Measurements from ENCODE around the gene CNOT3.

DNA sequence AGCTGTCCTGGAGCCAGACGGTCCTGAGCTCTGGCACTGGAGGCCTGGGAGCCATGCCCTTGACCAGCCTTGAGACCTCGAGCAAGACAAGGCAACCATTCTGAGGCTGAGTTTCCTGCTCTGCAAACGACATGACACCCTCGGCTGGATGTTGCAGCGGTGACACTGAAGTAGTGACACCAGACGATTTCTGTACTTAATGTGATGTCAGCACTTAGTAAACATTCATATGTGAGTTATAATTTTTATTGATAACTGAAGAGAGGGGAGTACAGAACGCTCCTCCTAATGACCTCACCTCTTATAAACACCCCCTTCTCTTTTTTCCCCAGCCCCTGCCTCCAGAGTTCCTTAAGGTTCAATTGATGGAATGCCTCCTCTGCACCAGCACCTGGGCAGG lies 29.1 kb upstream of the CNOT3 start:
- TF ChIP-seq, protein P1, sequence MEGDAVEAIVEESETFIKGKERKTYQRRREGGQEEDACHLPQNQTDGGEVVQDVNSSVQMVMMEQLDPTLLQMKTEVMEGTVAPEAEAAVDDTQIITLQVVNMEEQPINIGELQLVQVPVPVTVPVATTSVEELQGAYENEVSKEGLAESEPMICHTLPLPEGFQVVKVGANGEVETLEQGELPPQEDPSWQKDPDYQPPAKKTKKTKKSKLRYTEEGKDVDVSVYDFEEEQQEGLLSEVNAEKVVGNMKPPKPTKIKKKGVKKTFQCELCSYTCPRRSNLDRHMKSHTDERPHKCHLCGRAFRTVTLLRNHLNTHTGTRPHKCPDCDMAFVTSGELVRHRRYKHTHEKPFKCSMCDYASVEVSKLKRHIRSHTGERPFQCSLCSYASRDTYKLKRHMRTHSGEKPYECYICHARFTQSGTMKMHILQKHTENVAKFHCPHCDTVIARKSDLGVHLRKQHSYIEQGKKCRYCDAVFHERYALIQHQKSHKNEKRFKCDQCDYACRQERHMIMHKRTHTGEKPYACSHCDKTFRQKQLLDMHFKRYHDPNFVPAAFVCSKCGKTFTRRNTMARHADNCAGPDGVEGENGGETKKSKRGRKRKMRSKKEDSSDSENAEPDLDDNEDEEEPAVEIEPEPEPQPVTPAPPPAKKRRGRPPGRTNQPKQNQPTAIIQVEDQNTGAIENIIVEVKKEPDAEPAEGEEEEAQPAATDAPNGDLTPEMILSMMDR (IDR thresholded peaks at IDR 0.05), result no peak
- no peak for TF ChIP-seq POLR2A (IDR thresholded peaks at IDR 0.05)

Data from lower leg skin (tissue), 3 donors.